ENCODE measurements around the gene COA5. TPM values are rescaled to one million over a fixed set of nuclear protein-coding genes. Genes with fewer than 3 reads are reported as not detected.

The COA5 gene, protein sequence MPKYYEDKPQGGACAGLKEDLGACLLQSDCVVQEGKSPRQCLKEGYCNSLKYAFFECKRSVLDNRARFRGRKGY
- polyA plus RNA-seq (2013, experiment 1 of 2; ENCODE audit: insufficient read length) = 26.9 TPM
- 26.1 TPM for polyA plus RNA-seq (2013, experiment 2 of 2; ENCODE audit: insufficient read length)

DNA sequence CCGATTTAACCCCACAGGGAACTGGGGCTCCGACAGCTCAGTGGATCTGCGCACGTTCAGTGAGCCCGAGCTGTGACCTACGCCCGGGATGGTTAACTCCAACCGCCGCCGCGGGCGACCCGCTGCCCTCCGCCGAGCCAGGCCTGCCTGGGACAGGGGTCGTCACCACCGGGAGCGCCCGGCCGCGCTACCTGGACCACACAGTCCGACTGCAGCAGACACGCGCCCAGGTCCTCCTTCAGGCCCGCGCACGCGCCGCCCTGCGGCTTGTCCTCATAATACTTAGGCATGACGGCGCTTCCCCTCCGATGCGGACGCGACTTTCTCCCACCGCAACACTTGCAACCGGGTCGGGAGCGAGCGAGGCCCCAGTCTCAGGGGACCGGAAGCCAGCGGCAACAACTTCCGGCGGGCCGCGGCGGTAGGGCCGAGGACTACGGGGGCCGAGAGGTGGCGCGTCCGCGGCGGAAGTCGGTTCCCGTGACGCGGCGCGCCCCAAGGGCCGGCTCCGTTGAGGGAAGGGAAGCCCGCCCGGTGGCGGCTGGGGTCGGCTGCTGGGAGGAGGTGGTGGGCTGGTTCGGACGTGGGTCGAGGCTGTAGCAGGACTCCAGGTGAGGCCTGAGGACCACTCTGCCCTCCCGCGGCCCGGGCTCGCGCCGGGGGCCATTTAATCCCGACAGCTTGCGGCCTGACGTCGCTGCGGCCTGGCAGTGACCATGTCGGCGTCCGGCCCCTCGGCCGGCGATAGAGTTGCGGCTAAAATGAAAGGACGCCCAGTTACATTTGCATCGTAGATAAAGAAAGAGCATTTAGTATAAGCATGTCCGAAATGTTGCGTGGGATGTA lies at the start of gene COA5, which contains the start of gene UNC50:
TSS of gene COA5 (minus strand) at position 397 of the 846 bp plus-strand sequence. CDS start at position 290, 107 bp downstream.
TSS of gene UNC50 (plus strand) at position 474 of the 846 bp plus-strand sequence. CDS start 1,171 bp downstream, outside the sequence.
- peak; percentile 90 for DNase-seq

DNA sequence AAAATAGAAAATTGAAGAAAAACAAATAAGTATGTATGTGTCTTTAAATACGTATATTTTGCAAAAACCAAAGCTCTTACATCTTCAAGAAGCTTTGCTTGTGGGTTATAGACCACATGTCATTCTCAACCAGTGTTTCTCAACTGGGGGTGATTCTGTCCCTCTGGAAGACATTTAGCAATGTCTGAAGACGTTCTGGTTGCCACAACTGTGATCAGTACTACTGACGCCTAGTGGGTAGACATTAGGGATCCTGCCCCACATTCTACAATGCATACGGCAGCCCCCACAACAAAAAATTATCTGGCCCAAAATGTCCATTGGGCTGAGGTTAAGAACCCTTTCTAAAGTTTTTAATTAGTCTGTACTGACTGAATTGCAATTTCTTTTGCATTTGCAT lies 48.5 kb upstream of the COA5 start:
- DNase-seq = no peak

DNA sequence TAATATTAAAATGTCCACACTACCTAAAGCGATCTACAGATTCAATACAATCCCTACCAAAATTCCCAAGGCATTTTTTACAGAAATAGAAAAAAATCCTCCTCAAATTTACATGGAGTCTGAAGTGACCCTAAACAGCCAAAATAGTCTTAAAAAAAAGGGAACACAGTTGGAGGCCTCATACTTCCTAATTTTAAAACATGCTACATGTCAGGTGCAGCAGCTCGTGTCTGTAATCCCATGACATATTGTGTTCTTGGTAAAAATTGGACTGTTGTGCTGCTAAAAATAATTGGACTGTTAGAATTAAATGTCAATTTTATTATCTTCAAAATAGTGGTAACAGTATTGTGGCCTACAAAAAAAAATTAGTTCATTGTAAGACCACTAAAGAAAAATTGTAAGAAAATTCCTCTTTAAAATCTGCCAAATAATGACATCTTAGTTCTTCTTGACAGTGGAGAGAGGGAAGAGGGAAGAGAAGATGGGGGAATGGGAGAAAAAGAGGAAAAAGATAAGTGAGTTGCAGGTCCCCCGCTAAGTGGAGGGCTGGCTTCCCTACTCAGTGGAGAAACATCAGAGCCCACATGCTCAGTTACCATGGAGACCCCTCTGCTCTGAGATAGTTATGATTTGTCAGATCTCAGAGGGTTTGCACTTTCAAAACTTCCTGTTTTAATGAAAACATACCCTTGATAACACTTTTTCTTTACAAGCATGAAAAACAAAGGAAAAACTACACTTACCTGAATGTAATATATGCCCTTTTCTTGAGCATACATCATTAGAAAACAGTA lies 46.6 kb upstream of the COA5 start:
- no peak for DNase-seq

DNA sequence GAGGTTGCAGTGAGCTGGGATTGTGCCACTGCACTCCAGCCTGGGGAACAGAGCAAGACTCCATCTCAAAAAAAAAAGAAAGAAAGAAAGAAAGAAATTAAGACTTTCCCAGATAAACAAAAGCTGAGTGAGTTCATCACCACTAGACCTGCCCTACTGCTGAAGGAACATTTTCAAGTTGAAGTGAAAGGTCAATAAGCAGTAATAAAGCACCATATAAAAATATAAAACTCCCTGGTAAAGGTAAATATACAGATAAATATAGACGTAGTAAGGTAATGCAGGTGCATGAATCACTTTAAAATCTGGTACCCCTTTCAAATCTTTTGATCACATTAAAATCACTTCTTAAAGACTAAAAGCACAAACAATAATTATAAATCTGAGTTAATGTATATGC lies 42.7 kb upstream of the COA5 start:
- DNase-seq = no peak

DNA sequence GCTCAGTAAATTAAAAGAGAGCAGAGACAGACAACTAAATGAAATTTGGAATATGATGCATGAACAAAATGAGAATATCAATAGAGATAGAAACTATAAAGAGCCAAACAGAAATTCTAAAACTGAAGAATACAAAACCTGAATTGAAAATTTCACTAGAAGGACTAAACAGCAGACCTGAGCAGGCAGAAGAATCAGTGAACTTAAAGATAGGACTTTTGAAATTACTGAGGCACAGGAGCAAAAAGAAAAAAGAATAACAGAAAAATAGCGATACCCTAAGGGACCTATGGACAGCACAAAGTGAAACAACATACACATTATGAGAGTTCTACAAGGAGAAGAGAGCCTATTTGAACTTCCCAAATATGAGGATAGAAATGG lies 41.7 kb upstream of the COA5 start:
- no peak for DNase-seq

DNA sequence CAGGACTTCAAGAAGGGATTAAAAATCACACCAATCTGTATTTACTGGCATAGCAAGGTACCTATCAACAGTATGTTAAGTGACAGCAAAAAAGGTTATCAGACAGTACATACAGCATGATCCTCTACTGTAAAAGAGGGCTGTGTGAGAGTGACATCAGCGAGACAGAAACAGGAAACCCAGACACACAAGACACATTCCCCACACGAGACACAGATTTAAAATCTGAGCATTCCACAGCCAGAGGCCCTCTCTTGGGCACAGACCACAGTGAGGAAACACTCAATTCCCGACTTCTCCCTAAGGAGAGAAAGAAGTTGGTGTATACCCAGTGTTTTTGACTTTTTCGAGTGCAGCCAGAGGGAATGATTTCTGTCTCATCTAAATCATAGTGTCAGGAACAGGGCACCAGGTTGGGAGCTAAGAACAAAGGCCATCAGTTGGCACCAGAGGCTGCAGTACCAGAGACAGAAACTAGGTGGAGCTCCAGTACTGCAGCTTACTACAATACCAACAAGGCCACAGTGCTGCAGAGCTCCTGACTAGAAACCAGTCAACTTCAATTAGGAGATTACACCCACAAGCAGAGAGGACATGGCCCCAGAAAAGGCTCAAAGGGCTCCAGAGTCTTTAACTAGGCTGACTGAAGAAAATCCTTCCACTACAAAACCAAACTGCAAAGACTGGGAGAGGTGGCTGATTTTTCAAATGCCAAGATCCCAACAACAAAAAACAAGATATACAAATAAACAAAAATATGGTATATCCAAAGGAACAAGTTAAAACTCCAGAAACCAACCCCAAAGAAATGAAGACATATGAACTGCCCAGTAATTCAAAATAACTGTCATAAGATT lies 41.1 kb upstream of the COA5 start:
- peak; percentile 71 for DNase-seq

DNA sequence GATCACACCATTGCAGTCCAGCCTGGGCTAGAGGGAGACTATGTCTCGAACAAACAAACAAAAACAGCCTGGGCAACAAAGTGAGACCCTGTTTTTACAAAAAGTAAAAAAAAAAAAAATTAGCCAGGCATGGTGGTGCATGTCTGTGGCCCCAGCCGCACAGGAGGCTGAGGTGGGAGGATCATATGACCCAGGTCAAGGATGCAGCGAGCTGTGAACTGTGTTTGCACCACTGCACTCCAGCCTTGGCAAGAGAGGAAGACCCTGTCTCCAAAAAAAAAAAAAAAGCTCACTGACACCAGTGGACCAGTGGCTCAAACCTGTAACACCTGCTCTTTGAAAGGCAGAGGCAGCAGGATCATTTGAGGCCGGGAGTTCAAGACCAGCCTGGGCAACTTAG lies 40.1 kb upstream of the COA5 start:
- DNase-seq = no peak

DNA sequence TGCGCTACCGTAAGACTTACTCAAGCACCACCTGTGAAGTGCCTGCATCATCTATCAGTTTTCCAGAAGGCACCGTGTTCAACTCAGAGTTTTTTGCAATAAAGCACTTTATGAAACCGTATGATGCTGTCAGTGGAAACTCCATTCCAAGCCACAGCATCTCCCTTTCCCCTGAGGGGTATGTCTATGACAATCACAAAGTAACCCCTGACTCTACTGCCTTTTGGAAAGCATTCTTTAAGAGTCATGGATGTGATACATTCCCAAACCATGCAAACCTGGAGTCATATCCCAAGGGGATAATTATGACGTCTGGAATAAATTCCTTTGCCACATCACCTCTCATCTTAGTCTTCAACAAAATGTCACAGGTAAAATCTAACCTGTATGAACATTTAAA lies 39.3 kb upstream of the COA5 start:
- DNase-seq = peak; percentile 42

DNA sequence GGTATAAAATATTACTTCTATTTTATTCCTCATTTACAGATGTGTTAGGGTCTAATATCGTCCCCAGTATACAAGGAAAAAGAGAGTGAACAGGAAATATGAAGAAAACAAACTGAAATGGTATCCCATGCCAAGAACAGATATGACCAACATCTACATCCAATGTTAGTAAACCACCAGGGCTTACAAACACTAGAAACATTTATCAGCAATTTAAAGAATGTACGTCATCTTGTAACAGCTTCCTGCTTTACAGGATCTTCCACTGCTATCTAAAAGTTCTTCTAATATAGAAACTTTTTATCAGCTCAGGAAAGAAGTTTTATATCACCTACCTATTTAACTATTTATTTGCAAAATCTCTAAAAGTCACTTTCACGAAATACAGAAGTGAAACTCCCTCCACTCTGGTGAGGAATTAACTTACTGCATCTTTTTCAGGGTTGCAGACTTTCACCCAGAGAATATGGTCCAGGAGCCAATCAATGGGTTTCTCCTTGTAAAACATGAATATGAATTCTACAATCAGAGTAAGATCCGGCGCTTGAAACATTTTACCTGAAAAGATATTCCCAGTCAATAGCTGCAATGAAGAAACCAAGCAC lies 35.3 kb upstream of the COA5 start:
- no peak for DNase-seq

DNA sequence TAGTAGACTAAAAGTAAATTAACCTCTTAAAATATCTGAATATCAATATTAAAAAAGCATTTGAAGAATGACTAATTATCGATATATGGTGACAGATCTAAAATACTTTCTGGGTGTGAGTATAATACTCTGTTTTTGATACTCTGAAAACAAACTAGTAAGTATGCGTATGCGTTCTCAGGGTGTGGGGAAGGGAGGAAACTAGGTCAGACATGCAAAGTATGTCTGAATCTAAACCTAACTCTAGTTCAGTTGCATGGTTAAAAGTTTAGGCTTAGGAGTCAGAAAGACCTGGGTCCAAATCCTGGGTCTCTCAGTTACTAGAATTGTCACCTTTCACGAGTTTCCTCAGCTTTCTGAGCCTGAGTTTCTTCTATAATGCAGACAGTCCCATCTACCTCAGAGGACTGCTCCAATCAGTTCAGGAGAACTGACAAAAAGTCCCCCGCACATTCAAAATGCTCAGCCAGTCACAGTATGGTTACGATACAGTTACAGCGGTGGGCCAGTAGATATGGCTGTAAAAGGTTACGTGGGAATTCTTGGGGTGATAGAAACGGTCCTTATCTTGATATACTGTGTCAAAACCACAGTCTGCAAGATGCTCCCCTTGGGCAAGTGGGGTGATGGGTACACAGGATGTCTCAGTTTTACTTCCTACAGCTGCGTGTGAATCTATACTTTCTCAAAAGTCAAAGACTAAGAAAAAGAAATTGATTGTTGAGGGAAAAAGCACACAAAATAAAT lies 29.3 kb upstream of the COA5 start:
- DNase-seq = no peak

DNA sequence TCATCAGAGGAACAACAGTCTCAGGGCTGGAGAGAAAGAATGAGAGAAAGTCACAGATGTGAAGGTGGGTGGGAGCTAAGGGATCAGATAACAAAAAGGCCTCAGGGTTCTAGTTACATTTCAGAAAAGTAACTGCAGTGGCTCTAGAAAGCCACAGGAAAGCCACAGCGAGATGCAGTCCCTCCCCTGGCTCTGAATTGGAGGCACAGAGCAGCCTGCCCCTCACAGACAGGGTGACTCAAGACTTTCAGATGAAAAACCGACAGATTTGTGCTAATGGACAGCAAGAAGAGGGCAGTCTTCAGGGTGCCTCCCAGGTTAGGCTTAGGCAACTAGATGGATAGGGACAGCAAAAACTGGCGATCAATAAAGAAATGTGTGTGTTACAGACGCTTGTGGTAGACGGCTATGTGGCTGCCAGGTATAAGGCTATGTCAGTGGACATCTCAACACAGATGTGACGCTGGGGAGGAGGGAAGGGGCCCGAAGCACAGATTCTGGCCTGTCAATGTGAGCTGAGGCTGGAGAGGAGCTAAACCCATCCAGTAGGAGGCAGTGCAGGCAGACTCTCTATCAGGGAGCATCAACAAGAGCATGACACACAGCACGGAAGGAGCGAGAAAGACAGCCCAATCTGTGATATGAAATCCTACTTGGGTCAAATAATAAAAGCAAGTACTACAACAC lies 26.2 kb upstream of the COA5 start:
- no peak for DNase-seq

DNA sequence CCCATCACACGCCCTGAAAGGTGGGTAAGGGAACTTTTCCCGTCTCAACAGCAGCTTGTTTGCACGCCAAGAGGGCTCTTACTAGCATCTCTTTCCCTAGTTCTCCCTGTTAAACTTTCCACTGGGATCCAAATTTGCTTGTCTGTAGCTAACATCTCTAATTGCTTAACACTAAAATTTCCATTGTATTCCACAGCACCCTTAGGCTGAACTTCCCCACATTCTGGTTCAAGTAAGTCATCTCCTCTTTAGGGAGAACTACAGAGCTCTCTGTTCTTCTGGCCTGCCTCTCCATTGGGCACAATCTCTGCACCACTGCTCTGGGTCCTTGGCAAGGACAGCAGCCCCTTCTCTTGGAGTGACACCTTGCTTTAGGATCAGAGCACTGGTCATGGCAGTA lies 24.0 kb upstream of the COA5 start:
- DNase-seq = no peak

DNA sequence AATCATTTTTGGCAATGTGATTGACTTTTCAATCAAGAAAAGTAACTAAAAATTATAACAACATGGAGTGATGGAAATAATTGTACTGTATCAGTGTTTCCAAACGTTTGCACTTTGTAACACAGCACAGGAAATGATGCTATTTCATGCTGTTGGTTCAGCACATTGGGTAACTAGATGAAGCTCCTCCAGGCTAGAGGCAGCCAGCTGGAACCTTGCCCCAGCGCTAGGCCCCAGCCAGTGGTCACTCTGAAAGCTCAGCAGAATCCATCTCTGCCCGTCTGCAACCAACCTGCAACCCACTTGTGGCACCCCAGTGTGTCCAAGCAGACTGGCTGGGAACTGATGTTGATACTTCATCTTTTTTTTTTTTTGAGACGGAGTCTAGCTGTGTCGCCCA lies 15.3 kb upstream of the COA5 start:
- no peak for DNase-seq

DNA sequence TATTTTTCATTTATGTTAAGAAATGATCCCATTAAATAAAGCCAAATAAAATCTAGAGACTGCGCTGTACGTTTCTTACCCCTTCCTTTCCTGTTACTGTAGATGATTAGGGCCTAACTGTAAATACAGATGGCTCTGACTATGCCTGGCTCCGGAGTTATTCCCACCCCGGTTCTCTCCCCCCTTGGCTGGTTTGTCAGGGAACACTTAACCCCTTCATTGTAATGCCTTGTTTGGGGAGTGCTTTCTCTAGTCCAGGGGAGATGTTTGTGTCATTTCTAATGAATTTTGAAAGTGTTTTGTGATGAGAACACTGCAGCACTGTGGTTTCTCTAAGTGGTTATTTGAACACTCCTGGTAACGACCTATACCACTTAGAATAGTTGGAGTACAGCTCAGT lies 8.8 kb upstream of the COA5 start:
- DNase-seq = no peak

DNA sequence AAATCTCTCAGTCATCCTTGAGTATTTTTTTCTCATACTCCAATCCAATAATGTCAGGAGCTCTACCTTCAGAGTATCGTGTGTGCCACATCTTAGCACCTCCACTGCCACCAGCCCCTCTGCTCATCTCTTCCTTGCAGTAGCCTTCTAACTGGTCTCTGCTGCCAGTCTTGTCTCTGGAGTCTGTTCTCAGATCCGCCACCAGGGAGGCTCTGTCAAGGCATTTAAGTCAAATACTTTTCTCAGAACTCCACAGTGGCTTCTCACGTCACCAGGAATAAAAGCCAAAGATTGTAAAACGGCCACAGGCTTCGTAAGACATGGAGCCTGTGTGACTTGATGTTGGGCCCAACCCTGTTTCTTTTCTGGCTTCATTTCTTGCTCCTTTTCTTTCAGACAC lies 7.2 kb upstream of the COA5 start:
- DNase-seq = no peak

DNA sequence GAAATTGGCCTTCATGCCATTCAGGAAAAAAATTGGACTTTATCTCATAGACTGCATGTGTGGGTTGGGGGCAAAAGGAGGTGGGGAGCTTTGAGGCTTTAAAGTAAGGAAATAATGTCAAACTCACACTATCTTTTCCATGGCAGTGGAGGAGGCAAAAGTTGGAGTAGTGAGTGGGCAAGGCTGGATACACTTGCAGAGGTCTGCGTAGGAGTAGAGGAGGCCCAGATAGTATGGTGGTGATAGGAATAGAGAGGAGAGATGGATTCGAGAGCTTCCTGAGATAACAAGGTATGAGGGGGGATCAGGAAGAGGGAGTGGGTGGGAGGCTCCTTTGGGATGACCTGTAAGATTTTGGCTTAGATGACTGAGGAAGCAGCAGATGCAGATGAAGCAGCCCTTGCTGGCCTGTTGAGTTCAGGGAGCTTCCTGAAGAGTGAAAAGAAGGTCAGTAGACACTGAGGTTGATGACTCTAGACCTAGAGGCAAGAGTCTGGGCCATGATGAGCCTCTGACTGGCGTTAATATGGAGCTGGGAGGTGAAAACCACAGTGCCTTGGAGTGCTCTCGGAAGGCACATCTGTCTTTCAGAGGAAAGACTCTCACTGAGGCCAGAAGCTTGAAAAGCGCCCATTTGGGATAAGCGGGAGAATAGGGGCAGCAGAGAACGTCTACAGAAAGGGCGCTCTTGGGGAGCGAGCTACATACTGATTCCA lies 5.9 kb upstream of the COA5 start:
- DNase-seq = no peak

DNA sequence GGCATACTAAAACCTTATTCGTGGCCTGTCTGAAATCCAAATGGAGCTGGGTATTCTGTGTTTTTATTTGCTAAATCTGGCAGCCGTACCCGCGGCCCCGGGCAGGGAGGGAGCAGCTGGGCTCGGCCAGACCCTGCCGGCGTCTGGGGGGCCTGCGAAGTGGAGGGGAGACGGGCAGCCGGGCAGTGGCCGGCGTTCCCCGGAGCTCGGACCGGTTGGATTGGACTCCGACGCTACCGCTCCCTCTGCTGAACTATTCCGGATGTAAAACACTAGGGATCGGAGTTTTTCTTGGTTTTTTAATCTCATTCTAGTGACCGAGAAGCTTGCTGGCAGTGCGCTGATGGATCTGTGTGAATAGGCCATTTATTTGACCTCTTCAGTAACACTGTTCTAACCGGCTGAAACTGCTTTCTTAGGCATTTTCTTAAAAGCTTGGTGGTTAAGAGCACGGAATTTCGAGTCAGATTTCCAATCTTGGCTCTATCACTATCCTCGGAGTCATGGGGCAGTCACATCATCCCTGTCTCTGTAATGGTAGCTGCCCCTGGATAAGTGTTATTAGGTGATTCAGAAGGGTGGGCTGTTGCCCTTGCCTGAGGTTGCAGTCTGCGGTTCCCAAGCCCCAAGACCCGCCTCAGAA lies 771 bp upstream of the COA5 start:
- peak; percentile 20 for DNase-seq

DNA sequence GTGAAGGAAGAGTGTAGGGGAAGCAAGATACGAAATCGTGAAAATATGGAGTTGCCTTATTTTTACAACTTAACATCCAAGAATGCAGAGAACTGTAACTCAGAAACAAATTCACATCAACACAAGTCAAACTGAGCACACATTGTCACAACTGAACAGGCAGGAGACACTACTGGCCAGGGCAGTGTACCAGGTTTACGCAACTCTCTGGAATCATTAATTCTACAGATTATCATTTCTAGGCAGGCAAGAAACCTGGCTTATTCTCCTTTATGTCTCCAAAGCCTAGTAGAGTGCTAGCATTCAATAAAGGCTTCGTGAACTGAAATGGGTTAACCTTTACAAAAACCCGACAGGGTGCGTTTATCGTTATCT lies 584 bp downstream of the COA5 start:
- DNase-seq = no peak

DNA sequence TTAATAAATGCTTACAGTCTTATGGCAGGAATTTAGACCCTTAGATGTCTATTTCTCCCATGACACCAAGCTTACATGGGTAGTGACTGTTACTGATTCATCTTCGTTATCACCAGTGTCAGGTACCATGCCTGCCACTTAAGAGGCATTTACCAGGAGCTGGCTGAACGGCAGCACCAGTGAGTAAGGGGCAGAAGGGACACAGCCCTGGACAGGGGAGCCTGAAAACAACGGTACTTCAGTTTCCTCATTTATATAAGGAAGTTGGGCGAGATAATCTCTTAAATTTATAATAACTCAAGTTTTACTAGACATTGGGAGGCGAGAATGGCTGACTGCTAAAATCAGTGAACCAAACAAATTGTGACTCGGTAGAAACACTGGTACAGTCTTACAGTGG lies 1.2 kb downstream of the COA5 start:
- no peak for DNase-seq

DNA sequence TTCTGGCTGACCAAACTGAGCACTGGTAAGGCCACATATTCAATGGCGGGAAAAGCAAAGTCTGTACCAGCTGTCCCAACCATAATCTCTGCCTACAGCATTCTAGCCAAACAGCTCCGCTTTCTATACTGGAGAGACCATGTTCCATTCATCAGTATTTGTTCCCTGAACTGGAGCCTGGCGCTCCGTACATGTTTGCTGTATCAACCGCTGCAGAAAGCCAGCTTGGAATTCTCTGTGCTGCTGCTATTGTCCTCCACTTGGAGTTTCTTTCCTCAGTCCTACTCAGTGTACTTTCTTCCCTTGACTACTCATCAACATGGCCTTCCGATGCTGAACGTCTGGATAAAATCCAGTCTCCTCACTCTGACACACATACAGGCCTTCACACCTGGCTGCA lies 1.9 kb downstream of the COA5 start:
- DNase-seq = no peak
